Kidney glomerular epithelial cell (primary cell): Measurements from ENCODE around the gene DENND2A.
"Not testable (repeated sequence)": the region's sequence is repeated elsewhere in the genome, so short reads cannot be mapped to it uniquely, and the experiment has no call there.

Experiments used
- DNase-seq: peaks from one replicate; lab custom pipeline; 2025; lab: John Stamatoyannopoulos, UW

The DENND2A gene

GRCh38 chr7:140673063-140673773 is 32.6 kb upstream of the DENND2A start:
- peak; percentile 9 for DNase-seq

- no peak for DNase-seq
Observed at GRCh38 chr7:140672382-140673062, 31.9 kb upstream of the DENND2A start, which contains the start of gene ADCK2. Gene ADCK2, plus strand, starts transcription at chr7:140672945. Its CDS starts 386 bp downstream, at chr7:140673331.

GRCh38 chr7:140671966-140672365 is 31.4 kb upstream of the DENND2A start:
- DNase-seq = no peak

- DNase-seq = no peak
Observed at GRCh38 chr7:140670343-140670935, 29.8 kb upstream of the DENND2A start.

GRCh38 chr7:140669862-140670261 is 29.2 kb upstream of the DENND2A start:
- not testable (repeated sequence) for DNase-seq

GRCh38 chr7:140669352-140669751 is 28.7 kb upstream of the DENND2A start:
- no peak for DNase-seq

GRCh38 chr7:140668641-140669040 is 28.0 kb upstream of the DENND2A start:
- DNase-seq = no peak

GRCh38 chr7:140667476-140667875 is 26.9 kb upstream of the DENND2A start:
- no peak for DNase-seq

GRCh38 chr7:140662938-140663337 is 22.3 kb upstream of the DENND2A start:
- not testable (repeated sequence) for DNase-seq

GRCh38 chr7:140661124-140661523 is 20.5 kb upstream of the DENND2A start:
- DNase-seq = peak; percentile 11

GRCh38 chr7:140659856-140660255 is 19.2 kb upstream of the DENND2A start:
- DNase-seq = no peak

GRCh38 chr7:140657891-140658290 is 17.3 kb upstream of the DENND2A start:
- no peak for DNase-seq

GRCh38 chr7:140656548-140657515 is 16.2 kb upstream of the DENND2A start:
- DNase-seq = peak; percentile 42

- DNase-seq = no peak
Observed at GRCh38 chr7:140655511-140656408, 15.1 kb upstream of the DENND2A start.

- DNase-seq = no peak
Observed at GRCh38 chr7:140654661-140655060, 14.0 kb upstream of the DENND2A start.

GRCh38 chr7:140654109-140654387 is 13.4 kb upstream of the DENND2A start:
- DNase-seq = no peak

- peak; percentile 51 for DNase-seq
Observed at GRCh38 chr7:140653319-140654108, 12.9 kb upstream of the DENND2A start.

GRCh38 chr7:140650367-140650766 is 9.8 kb upstream of the DENND2A start:
- no peak for DNase-seq

GRCh38 chr7:140649556-140650205 is 9.1 kb upstream of the DENND2A start:
- no peak for DNase-seq
